ENCODE measurements around the gene OR10H5.

- TF ChIP-seq ISL1 (CRISPR knock-in tag; IDR thresholded peaks at IDR 0.05), result no peak
- no peak for TF ChIP-seq ARNTL (CRISPR knock-in tag; IDR thresholded peaks at IDR 0.05; ENCODE audit: borderline replicate concordance, low read depth)
- TF ChIP-seq CREB5 (CRISPR knock-in tag; IDR thresholded peaks at IDR 0.05; ENCODE audit: low read depth), result no peak
- no peak for TF ChIP-seq PPARA (CRISPR knock-in tag; IDR thresholded peaks at IDR 0.05; ENCODE audit: borderline replicate concordance)
- TF ChIP-seq TCF4 (CRISPR knock-in tag; IDR thresholded peaks at IDR 0.05; ENCODE audit: borderline replicate concordance), result no peak
- no peak for TF ChIP-seq BACH2 (CRISPR knock-in tag; IDR thresholded peaks at IDR 0.05; ENCODE audit: borderline replicate concordance)
- no peak for TF ChIP-seq ZFP3 (CRISPR knock-in tag; IDR thresholded peaks at IDR 0.05)
- no peak for TF ChIP-seq ZFP30 (CRISPR knock-in tag; IDR thresholded peaks at IDR 0.05)
- no peak for TF ChIP-seq RARB (CRISPR knock-in tag; IDR thresholded peaks at IDR 0.05)
- no peak for TF ChIP-seq OSR1 (CRISPR knock-in tag; IDR thresholded peaks at IDR 0.05)
These were observed 11.2 kb upstream of the OR10H5 start for GRCh38 chr19:15776264-15776663.
